WERI-Rb-1 (cell line): ENCODE data around the gene PTPRR.

Source experiments
- DNase-seq: peaks from one replicate; pipeline ENCODE4 v3.0.0-alpha.2; 2020
- H3K27ac ChIP-seq: fragments of 250-450 bp; sonication (Bioruptor Pico); 2 replicates; pipeline ENCODE4 v1.5.1; 2020; ENCODE audit warnings: mild to moderate bottlenecking, moderate library complexity
- H3K27me3 ChIP-seq: fragments of 250-450 bp; sonication (Bioruptor Pico); 2 replicates; pipeline ENCODE4 v1.5.1; 2021; ENCODE audit warnings: mild to moderate bottlenecking, low read depth, moderate library complexity; ENCODE audit not compliant: insufficient read depth, severe bottlenecking
- H3K36me3 ChIP-seq: fragments of 250-450 bp; sonication (Bioruptor Pico); 2 replicates; pipeline ENCODE4 v1.5.1; 2020; ENCODE audit warnings: mild to moderate bottlenecking, moderate library complexity
- H3K4me3 ChIP-seq: 2 replicates; pipeline ENCODE4 v1.5.1; 2011; ENCODE audit warnings: low read depth, mild to moderate bottlenecking, control low read depth, low read length
- H3K9me3 ChIP-seq: fragments of 250-450 bp; sonication (Bioruptor Pico); 2 replicates; pipeline ENCODE4 v1.5.1; 2021; ENCODE audit warnings: mild to moderate bottlenecking, moderate library complexity; ENCODE audit not compliant: severe bottlenecking
- TF ChIP-seq, protein P1 (sequence below): IDR thresholded peaks from 2 replicates; pipeline ENCODE4 v1.5.1; 2011; ENCODE audit warnings: low read depth, mild to moderate bottlenecking, control low read depth, inconsistent platforms, low read length

Gene PTPRR

DNA sequence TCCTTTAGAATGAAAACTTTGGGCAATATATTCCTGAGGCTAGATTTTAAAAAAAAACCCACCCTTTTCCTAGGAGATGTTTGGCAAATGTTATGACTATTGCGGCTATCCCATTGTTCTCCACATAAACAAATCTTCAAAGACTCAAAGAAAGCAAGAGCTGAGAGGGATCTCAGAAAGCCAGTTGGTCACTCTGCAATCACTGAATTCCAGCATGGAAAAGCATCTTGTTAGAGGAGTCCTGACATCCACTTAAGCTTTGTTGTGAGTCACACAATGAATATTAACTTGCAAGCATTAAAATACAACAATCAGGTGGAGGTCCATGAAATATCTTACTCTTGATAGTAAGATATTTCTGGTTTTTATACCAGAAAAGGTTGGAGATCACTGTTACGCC lies 272.3 kb downstream of the PTPRR start:
- TF ChIP-seq, protein P1, sequence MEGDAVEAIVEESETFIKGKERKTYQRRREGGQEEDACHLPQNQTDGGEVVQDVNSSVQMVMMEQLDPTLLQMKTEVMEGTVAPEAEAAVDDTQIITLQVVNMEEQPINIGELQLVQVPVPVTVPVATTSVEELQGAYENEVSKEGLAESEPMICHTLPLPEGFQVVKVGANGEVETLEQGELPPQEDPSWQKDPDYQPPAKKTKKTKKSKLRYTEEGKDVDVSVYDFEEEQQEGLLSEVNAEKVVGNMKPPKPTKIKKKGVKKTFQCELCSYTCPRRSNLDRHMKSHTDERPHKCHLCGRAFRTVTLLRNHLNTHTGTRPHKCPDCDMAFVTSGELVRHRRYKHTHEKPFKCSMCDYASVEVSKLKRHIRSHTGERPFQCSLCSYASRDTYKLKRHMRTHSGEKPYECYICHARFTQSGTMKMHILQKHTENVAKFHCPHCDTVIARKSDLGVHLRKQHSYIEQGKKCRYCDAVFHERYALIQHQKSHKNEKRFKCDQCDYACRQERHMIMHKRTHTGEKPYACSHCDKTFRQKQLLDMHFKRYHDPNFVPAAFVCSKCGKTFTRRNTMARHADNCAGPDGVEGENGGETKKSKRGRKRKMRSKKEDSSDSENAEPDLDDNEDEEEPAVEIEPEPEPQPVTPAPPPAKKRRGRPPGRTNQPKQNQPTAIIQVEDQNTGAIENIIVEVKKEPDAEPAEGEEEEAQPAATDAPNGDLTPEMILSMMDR = no peak
- H3K27ac ChIP-seq = no peak overlapping the region
- no peak for DNase-seq
- no peaks in the 10 kb centered on the region for H3K9me3 ChIP-seq
- no peaks in the 10 kb centered on the region for H3K36me3 ChIP-seq
- H3K4me3 ChIP-seq = no peak overlapping the region
- H3K27me3 ChIP-seq = no peaks in the 10 kb centered on the region

DNA sequence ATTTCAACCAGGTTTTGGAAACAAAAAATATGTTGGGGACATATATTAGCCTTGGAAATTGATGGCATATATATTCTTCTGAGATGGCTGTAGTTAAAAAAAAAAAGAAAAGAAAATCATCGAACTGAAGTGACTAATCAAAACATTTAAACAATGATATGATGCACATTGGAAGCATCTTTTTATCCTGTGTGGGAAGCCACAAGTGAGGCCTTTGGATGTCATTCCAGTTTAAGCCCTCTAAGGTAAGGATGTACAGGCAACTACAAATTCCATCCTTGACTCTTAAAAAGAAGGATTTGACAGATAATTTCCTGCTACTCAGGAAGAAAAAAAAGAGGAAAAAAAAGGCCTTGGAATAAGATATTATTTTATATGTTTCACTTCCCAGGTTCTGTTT lies 273.7 kb downstream of the PTPRR start:
- TF ChIP-seq, protein P1 = no peak
- Histone ChIP-seq H3K36me3 (no peaks in the 10 kb centered on the region), H3K4me3 (no peak overlapping the region), H3K27me3 (no peaks in the 10 kb centered on the region), H3K9me3 (no peaks in the 10 kb centered on the region), H3K27ac (no peak overlapping the region)
- no peak for DNase-seq

DNA sequence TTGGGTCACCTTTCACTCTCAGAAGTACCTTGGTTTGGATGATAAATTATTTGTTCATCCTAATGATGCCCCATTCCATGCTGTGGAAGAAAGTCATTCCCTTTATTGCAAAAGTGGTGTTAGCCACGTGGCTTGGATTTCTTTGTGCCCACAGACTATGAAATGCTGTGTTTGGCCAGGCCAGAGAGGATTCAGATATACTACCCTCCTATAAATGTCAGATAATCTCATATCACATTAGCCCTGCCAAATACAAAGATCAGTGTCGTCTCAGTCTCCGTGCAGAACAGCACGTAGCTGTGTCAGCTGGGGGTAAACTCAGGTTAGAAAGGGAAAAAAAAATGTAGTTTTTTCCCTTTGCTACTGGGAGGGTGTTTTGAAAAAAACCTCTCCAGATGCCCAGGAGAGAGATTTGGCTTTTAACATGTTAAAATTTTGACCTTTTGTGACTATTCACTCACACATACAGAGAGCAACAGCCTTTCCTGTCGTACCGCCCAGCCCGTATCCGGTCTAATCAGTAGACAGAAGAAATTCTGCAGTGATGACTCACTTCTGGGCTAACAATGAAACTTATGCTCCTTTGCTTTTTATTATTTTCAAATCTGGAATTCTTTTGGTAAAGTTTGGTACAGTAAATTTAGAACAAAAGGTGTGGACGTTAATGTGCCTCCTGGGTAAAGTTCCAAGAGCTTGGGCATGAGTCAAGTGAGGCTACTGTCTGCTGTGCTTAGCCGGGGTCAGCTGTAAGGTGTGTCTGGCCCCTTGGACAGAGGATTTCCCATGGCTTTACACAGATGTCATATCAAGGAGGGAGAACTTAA lies 274.8 kb downstream of the PTPRR start:
- TF ChIP-seq, protein P1 = no peak
- no peaks in the 10 kb centered on the region for H3K27me3 ChIP-seq
- H3K27ac ChIP-seq = no peak overlapping the region
- no peak overlapping the region for H3K4me3 ChIP-seq
- H3K36me3 ChIP-seq = no peaks in the 10 kb centered on the region
- DNase-seq = no peak
- no peaks in the 10 kb centered on the region for H3K9me3 ChIP-seq

DNA sequence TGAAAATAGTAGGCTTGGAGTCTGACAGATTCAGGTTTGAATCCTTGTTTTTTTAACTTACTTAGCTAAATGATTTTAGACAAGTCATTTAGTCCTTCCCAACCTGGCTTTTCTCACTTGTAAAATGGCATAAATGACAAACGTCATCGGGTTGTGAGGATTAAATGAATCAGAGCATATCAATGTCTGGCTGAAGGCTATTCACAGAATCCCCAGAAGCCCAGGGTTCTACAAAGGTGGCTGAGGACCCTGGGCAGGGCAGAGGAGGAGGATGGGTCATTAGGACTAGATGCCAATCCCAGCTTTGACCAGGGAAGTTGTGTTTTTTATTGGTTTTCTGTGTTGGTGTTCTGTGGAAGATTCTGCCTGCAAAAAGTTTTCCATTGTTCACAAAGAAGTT lies 275.7 kb downstream of the PTPRR start:
- TF ChIP-seq, protein P1 = no peak
- H3K9me3 ChIP-seq = no peaks in the 10 kb centered on the region
- no peak overlapping the region for H3K27ac ChIP-seq
- DNase-seq = no peak
- no peaks in the 10 kb centered on the region for H3K27me3 ChIP-seq
- H3K4me3 ChIP-seq = no peak overlapping the region
- H3K36me3 ChIP-seq = no peaks in the 10 kb centered on the region

DNA sequence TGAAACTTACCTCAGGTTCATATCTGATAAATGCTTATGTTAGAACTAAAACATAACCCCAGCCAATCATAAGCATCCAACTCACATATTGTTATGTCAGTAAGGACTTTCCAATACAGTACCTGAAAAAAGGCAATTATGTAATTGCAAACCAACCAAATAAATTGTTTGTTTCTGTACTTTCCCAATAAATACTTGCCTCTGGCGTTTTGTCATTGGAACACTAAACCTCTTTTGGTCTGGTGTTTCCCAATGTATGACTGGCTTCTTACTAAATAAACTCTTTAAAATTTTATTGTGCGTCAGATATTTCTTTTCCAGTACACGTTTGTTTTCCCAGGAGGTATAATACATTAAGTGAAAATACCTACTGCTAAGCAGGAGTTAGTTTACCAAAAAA lies 276.6 kb downstream of the PTPRR start:
- Histone ChIP-seq H3K27ac (no peak overlapping the region), H3K36me3 (no peaks in the 10 kb centered on the region), H3K4me3 (no peak overlapping the region), H3K9me3 (no peaks in the 10 kb centered on the region), H3K27me3 (no peaks in the 10 kb centered on the region)
- DNase-seq = no peak
- TF ChIP-seq, protein P1 = no peak

DNA sequence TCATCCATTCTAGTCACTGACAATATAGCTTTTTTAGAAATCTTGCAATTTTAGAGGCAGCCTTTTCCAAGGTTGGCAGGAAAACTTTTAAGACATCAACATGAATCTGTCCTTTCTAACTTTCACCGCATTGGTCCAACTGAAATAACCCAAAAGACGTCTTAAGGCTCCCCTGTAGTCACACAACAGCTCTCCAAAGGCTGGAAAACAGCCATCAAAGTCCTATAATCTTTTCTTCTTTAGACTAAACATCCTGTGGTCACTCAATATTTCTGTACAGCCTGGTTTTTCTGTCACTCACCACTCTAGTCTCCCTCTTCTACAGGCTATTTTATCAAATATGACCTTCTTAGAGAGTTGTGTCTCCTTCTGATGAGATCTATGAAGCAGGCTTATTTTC lies 278.8 kb downstream of the PTPRR start:
- Histone ChIP-seq H3K27me3 (no peaks in the 10 kb centered on the region), H3K36me3 (no peaks in the 10 kb centered on the region), H3K27ac (no peak overlapping the region), H3K9me3 (no peaks in the 10 kb centered on the region), H3K4me3 (no peak overlapping the region)
- no peak for DNase-seq
- TF ChIP-seq, protein P1 = no peak
